ENCODE measurements around the gene TET1.

Gene TET1

DNA sequence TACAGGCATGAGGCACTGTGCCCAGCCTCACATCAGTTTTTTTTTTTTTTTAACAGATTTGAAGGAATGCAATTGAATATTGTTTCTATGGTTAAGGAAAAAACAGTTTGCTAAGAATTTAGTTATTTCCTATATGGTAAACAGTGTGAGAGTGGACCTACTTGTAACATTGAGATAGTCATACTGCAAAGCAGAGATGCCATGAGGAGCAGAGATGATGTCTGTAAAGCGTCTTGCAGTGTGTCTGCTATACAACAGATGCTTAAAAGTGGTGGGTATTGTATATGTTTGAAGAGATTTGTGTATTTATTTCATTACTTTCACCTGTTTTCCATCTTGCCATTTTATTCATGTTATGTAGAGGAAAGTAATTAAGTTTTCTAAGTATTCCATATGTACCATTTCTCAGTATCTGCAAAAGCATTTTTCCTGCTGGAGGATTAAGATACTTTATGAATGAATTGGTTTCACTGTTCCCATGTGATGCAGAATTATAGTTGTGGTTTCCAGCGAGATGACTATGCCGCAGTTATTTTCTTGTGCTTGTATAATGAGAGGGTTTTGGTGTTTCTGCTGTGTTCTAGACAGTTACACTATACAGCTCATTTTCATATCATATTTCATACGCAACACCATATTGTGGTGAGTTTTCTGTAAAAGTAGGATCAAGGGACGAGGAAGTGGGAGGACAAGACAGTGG, 26.6 kb downstream of the TET1 start:
- DNase-seq = no peak
- H3K9me3 Mint-ChIP-seq = no peaks in the 10 kb centered on the region
- peak overlapping the region; percentile 54 for H3K27ac Mint-ChIP-seq
- no peak overlapping the region for H3K4me3 Mint-ChIP-seq
- no peaks in the 10 kb centered on the region for H3K27me3 Mint-ChIP-seq (ENCODE audit: low read depth, poor library complexity)
- peaks cover 4% of the 10 kb centered on the region for H3K4me1 Mint-ChIP-seq
- peaks cover 77% of the 10 kb centered on the region for H3K36me3 Mint-ChIP-seq (ENCODE audit: low read depth)
- TF ChIP-seq, protein P1, sequence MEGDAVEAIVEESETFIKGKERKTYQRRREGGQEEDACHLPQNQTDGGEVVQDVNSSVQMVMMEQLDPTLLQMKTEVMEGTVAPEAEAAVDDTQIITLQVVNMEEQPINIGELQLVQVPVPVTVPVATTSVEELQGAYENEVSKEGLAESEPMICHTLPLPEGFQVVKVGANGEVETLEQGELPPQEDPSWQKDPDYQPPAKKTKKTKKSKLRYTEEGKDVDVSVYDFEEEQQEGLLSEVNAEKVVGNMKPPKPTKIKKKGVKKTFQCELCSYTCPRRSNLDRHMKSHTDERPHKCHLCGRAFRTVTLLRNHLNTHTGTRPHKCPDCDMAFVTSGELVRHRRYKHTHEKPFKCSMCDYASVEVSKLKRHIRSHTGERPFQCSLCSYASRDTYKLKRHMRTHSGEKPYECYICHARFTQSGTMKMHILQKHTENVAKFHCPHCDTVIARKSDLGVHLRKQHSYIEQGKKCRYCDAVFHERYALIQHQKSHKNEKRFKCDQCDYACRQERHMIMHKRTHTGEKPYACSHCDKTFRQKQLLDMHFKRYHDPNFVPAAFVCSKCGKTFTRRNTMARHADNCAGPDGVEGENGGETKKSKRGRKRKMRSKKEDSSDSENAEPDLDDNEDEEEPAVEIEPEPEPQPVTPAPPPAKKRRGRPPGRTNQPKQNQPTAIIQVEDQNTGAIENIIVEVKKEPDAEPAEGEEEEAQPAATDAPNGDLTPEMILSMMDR (IDR thresholded peaks at IDR 0.05) = no peak

DNA sequence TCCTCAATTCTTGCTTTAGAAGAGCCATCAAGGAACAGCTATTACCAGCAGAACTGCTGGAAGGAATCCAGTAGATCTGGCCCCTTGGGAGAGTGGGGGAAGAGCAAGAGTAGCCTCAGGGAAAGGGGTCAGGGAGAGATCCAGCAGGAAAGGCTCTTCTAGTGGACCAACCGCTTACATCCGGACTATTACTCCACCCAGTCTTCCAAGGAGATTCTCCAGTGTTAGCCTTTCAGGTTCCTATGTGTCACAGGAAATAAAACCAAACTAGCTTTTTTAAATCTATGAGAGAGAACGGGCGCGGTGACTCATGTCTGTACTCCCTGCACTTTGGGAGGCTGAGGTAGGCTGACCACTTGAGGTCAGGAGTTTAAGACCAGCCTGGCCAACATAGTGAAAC, 34.3 kb downstream of the TET1 start:
- H3K27me3 Mint-ChIP-seq (ENCODE audit: low read depth, poor library complexity) = no peaks in the 10 kb centered on the region
- H3K4me1 Mint-ChIP-seq = peaks cover 27% of the 10 kb centered on the region
- no peak overlapping the region for H3K4me3 Mint-ChIP-seq
- H3K9me3 Mint-ChIP-seq = no peaks in the 10 kb centered on the region
- DNase-seq = no peak
- H3K36me3 Mint-ChIP-seq (ENCODE audit: low read depth) = peaks cover 39% of the 10 kb centered on the region
- TF ChIP-seq, protein P1 (IDR thresholded peaks at IDR 0.05) = no peak
- peak overlapping the region; percentile 95 for H3K27ac Mint-ChIP-seq

DNA sequence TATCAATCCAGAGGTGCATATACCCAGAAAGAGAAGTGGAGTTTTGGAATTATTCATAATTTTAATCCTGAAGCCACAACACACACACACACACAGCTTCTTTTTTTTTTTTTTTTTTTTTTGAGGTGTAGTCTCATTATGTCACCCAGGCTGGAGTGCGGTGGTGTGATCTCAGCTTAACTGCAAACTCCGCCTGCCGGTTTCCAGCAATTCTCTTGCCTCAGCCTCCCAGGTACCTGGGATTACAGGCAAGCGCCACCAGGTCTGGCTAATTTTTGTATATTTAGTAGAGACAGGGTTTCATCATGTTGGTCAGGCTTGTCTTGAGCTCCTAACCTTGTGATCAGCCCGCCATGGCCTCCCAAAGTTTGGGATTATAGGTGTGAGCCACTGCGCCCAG, 35.4 kb downstream of the TET1 start:
- H3K27me3 Mint-ChIP-seq (ENCODE audit: low read depth, poor library complexity) = no peaks in the 10 kb centered on the region
- H3K9me3 Mint-ChIP-seq = no peaks in the 10 kb centered on the region
- no peak overlapping the region for H3K4me3 Mint-ChIP-seq
- peaks cover 31% of the 10 kb centered on the region for H3K36me3 Mint-ChIP-seq (ENCODE audit: low read depth)
- peak overlapping the region; percentile 13 for H3K27ac Mint-ChIP-seq
- H3K4me1 Mint-ChIP-seq = peaks cover 38% of the 10 kb centered on the region
- no peak for DNase-seq
- TF ChIP-seq, protein P1 (IDR thresholded peaks at IDR 0.05) = no peak

DNA sequence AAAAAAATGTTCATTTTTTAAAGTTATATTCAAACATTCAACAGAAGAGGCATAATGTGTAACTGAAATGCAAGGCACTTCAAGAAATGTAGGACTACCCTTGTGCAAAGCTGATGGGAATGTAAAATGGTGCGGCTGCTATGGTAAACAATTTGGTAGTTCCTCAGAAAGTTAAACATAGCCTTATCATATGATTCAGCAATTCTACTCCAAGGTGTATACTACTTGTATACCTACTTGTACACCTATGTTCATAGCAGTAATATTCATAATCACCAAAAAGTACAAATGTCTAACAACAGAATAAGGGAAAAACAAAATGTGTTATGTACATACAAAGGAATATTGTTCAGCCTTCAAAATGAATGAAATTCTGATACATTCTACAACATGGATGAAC, 37.3 kb downstream of the TET1 start:
- no peak overlapping the region for H3K27ac Mint-ChIP-seq
- H3K4me3 Mint-ChIP-seq = no peak overlapping the region
- no peaks in the 10 kb centered on the region for H3K9me3 Mint-ChIP-seq
- TF ChIP-seq, protein P1 (IDR thresholded peaks at IDR 0.05) = no peak
- H3K4me1 Mint-ChIP-seq = peaks cover 57% of the 10 kb centered on the region
- DNase-seq = no peak
- H3K36me3 Mint-ChIP-seq (ENCODE audit: low read depth) = peaks cover 28% of the 10 kb centered on the region
- no peaks in the 10 kb centered on the region for H3K27me3 Mint-ChIP-seq (ENCODE audit: low read depth, poor library complexity)

DNA sequence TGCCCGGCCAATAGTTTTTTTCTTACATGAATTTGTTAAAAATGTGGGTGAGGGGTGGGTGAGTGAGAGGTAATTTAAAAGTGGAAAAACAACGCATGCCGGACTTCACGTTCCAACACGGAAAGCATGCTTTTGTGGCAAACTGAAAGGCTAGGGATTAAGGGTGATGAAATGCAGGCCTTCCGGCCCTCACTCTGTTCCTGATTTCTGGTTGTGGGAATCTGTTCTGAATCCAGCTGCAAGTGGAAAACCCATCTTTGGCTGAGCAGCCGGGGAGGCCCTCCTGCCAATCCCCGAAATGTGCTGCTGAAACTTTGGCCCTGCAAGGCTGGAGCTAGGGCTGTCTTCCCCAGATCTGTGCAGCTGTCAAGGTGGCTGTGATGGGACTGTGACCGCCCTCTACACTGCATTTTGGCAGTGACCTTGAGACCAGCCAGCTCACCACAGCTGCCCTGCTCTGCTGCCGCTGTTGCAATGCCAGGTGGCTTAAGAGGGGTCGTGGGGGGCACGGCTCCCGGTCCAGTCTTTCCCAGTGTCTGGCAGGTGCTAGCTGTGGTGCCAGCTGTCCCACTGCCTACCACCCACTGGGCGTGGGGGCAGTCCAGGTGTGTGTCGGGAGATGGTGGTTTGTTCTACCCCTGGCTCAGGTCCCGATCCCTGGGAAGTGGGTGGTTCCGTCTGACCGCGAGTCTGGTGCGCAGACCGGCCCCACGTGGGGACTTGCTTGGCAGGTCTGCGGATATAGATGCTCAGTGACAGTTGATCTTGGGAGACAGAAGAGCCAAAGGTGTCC, 39.0 kb downstream of the TET1 start:
- peaks cover 40% of the 10 kb centered on the region for H3K36me3 Mint-ChIP-seq (ENCODE audit: low read depth)
- peak overlapping the region; percentile 86 for H3K4me3 Mint-ChIP-seq
- H3K4me1 Mint-ChIP-seq = peaks cover 70% of the 10 kb centered on the region
- TF ChIP-seq, protein P1 (IDR thresholded peaks at IDR 0.05) = no peak
- DNase-seq = peak; percentile 25
- no peaks in the 10 kb centered on the region for H3K9me3 Mint-ChIP-seq
- H3K27ac Mint-ChIP-seq = peak overlapping the region; percentile 46
- H3K27me3 Mint-ChIP-seq (ENCODE audit: low read depth, poor library complexity) = no peaks in the 10 kb centered on the region

DNA sequence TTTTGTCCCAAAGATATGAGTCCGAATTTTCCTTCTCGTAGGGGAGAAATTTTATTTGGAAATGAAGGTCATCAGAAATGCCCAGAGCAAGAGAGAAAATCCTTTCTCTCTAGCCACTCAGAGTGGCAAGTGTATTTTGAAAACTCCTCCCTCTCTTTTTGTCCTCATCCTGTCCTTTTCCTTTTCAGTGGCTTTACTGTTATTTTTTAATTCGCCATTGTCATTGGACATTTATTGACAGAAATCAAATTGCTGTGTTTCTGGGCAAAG, 39.6 kb downstream of the TET1 start:
- H3K9me3 Mint-ChIP-seq = no peaks in the 10 kb centered on the region
- H3K4me1 Mint-ChIP-seq = peaks cover 75% of the 10 kb centered on the region

More for the DNA sequence above, 39.6 kb downstream of the TET1 start:
- H3K27ac Mint-ChIP-seq = peak overlapping the region; percentile 98
- peak overlapping the region; percentile 86 for H3K4me3 Mint-ChIP-seq
- TF ChIP-seq, protein P1 (IDR thresholded peaks at IDR 0.05) = no peak
- H3K36me3 Mint-ChIP-seq (ENCODE audit: low read depth) = peaks cover 45% of the 10 kb centered on the region
- no peaks in the 10 kb centered on the region for H3K27me3 Mint-ChIP-seq (ENCODE audit: low read depth, poor library complexity)
- DNase-seq = no peak
